Glutamatergic neuron (in vitro differentiated cells): Measurements from ENCODE around the gene NFKBIE. TPM values are rescaled to one million over a fixed set of nuclear protein-coding genes. Genes with fewer than 3 reads are reported as not detected.
A peak's percentile ranks its signal among the peaks of the same experiment; 100 is the strongest.

Experiments
- DNase-seq: peaks from one replicate; pipeline ENCODE4 v3.0.0; 2022
- H3K27ac Mint-ChIP-seq: one replicate; pipeline ENCODE4 v1.8.0; 2020; ENCODE audit warnings: mild to moderate bottlenecking, mixed read lengths, inconsistent platforms; ENCODE audit not compliant: unreplicated experiment
- H3K27me3 Mint-ChIP-seq: one replicate; pipeline ENCODE4 v1.8.0; 2020; ENCODE audit warnings: mild to moderate bottlenecking, moderate library complexity, mixed read lengths, inconsistent platforms; ENCODE audit not compliant: unreplicated experiment
- H3K36me3 Mint-ChIP-seq: one replicate; pipeline ENCODE4 v1.8.0; 2020; ENCODE audit warnings: mild to moderate bottlenecking, mixed read lengths, inconsistent platforms; ENCODE audit not compliant: unreplicated experiment
- H3K4me1 Mint-ChIP-seq: one replicate; pipeline ENCODE4 v1.8.0; 2020; ENCODE audit warnings: mild to moderate bottlenecking, low read depth, mixed read lengths, inconsistent platforms; ENCODE audit not compliant: unreplicated experiment
- H3K4me3 Mint-ChIP-seq: one replicate; pipeline ENCODE4 v1.8.0; 2020; ENCODE audit warnings: mild to moderate bottlenecking, mixed read lengths, inconsistent platforms; ENCODE audit not compliant: unreplicated experiment
- H3K9me3 Mint-ChIP-seq: one replicate; pipeline ENCODE4 v1.8.0; 2020; ENCODE audit warnings: mild to moderate bottlenecking, moderate library complexity, mixed read lengths, inconsistent platforms; ENCODE audit not compliant: unreplicated experiment
- CTCF ChIP-seq: fragments of 200-600 bp; sonication (generic); IDR thresholded peaks from one replicate; pipeline ENCODE4 v1.5.0; 2021; ENCODE audit not compliant: partially characterized antibody, unreplicated experiment
- total RNA-seq: library from RNA; stranded (reverse); fragmentation: NEBNext Ultra II Directional; extraction: Animal tissue kit (Norgen Biotek cat#: 25700); gene quantifications from one replicate; pipeline ENCODE4 v1.2.1, GENCODE V29; 2021; ENCODE audit not compliant: unreplicated experiment

NFKBIE gene
- total RNA-seq, 1 donor from 2014 or later: 15.3 TPM

DNA sequence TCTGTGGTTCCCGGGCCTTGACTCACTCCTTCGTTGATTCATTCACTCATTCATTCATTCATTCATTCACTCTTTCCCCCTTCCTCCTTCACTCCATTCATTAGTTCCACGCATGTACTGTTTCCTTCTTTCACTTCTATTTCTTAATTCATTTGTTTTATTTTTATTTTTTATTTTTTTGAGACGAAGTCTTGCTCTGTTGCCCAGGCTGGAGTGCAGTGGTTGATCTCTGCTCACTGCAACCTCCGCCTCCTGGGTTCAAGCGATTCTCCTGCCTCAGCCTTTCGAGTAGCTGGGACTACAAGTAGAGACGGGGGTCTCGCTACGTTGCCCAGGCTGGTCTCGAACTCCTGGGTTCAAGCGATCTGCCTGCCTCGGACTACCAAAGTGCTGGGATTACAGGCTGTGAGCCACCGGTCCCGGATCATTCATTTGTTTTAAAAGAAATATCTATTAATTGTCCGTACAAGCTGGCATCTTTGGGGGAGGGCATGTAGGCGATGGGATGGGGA lies 427 bp upstream of the NFKBIE start:
- peak overlapping the region; percentile 93 for H3K4me3 Mint-ChIP-seq
- H3K36me3 Mint-ChIP-seq: peaks cover 5% of the 10 kb centered on the region
- TF ChIP-seq CTCF: no peak
- peaks cover 16% of the 10 kb centered on the region for H3K9me3 Mint-ChIP-seq
- H3K27me3 Mint-ChIP-seq: peaks cover 16% of the 10 kb centered on the region
- DNase-seq: no peak
- H3K27ac Mint-ChIP-seq: peak overlapping the region; percentile 70
- H3K4me1 Mint-ChIP-seq: peaks cover 39% of the 10 kb centered on the region

- Mint-ChIP-seq H3K9me3 (peaks cover 12% of the 10 kb centered on the region), H3K4me1 (peaks cover 35% of the 10 kb centered on the region), H3K27me3 (peaks cover 16% of the 10 kb centered on the region), H3K27ac (peak overlapping the region; percentile 77), H3K36me3 (peaks cover 6% of the 10 kb centered on the region), H3K4me3 (peak overlapping the region; percentile 94)
- no peak for TF ChIP-seq CTCF
- DNase-seq: no peak
These were observed 971 bp downstream of the NFKBIE start for GRCh38 chr6:44264154-44265006.

DNA sequence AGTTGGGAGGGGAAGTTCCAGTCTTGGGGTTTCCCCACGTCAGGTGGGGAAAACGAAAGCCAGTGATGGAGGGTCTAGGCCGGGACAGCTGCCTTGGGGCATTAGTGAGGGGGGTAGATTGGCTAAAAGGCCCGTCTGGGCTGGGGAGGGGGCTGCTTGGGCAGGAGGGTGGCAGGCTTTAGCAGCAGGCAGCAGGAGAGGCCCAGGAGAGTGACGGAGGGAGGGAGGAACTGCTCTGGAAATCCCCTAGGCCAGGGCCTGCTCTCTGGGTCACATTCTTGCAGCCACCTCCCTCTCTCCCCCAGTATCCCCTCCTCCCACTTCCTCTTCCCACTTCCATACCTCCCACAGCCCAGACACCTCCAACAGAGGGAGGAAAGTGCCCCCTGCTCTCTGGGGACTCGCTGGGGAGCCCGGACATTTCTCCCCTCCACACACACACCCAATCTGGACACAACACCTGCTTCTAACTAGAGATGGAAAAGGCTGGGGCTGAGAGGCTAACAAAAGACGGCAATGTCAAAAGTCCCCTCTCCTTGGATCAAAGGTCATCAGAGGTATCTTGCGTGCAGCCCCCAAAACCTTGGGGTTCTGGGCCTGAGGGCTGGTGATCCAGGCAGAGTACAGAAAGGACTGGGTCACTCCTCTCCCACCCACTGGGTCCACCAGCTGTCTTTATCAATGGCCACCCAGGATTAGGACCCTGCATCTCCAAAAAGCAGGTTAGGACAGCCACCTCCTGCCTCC lies 1.8 kb downstream of the NFKBIE start:
- peaks cover 5% of the 10 kb centered on the region for H3K9me3 Mint-ChIP-seq
- peaks cover 28% of the 10 kb centered on the region for H3K4me1 Mint-ChIP-seq
- no peak for TF ChIP-seq CTCF
- peak overlapping the region; percentile 94 for H3K4me3 Mint-ChIP-seq
- H3K27me3 Mint-ChIP-seq: peaks cover 16% of the 10 kb centered on the region
- DNase-seq: no peak
- peaks cover 6% of the 10 kb centered on the region for H3K36me3 Mint-ChIP-seq
- H3K27ac Mint-ChIP-seq: peak overlapping the region; percentile 50

DNA sequence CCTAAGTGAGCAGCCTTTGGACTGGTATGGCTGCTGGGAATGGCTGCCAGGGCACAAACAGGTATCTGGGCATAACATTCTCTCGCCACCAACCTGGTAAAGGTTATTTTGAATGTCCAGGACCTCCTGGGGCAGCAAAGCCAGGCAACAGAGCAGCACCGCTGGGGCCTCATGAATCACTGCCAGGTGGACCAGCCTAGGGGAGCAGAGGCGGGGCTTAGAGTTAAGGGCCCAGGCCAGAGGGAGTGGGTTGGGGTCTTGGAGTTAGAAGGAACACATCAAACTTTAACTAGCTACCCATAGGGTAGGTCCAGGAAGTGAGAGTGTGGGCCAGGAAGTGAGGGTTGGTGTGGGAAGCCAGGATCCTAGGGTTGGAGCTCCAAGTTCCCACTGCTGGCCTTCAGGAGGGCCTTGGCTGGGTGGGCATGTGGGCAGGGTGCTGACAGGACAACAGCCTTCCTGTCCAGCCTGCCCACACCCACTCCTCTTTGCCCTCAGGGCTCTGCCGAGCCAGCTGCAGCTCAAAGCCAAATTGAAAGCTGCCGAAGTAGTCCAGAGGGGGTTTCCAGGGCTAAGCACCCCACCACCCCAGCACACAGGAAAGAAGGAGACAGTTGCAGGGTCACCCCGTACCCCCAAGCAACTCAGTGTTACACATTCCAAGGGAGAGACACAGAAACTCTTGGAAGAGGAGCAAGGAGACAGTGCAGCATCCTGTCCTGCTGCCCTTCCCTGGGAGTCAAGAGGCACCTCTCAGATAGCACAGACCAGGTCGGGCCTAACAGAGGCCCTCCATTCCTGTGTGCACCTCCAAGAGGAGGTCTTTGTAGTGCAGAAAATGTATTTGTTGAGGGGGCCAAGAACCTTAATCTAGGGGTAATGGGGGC lies 2.6 kb downstream of the NFKBIE start:
- peak overlapping the region; percentile 94 for H3K4me3 Mint-ChIP-seq
- peak overlapping the region; percentile 50 for H3K27ac Mint-ChIP-seq
- H3K27me3 Mint-ChIP-seq: peaks cover 21% of the 10 kb centered on the region
- H3K9me3 Mint-ChIP-seq: peaks cover 9% of the 10 kb centered on the region
- peaks cover 33% of the 10 kb centered on the region for H3K4me1 Mint-ChIP-seq
- no peak for DNase-seq
- no peak for TF ChIP-seq CTCF
- H3K36me3 Mint-ChIP-seq: peaks cover 6% of the 10 kb centered on the region
